ENCODE data around the gene NLRC3.

DNA sequence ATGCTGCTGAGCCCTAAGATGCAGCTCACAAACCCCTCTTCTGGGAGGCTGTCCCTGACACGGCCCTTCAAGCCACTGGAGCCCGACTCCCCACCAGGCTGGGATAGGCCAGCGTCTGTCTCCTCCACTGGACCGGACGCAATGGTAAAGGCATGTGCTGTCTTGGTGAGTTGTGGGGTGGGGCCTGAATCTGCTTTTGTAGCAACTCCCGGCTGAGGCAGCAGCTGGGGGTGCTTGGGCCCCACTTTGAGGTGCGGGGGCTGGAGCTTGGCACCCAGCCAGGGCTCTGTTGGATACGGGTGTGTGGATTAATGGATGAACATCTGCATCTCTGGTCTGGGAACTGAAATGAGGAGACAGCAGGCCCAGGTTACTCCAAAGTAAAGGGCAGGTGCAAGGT lies 3.5 kb upstream of the NLRC3 start:
- TF ChIP-seq, protein P1, sequence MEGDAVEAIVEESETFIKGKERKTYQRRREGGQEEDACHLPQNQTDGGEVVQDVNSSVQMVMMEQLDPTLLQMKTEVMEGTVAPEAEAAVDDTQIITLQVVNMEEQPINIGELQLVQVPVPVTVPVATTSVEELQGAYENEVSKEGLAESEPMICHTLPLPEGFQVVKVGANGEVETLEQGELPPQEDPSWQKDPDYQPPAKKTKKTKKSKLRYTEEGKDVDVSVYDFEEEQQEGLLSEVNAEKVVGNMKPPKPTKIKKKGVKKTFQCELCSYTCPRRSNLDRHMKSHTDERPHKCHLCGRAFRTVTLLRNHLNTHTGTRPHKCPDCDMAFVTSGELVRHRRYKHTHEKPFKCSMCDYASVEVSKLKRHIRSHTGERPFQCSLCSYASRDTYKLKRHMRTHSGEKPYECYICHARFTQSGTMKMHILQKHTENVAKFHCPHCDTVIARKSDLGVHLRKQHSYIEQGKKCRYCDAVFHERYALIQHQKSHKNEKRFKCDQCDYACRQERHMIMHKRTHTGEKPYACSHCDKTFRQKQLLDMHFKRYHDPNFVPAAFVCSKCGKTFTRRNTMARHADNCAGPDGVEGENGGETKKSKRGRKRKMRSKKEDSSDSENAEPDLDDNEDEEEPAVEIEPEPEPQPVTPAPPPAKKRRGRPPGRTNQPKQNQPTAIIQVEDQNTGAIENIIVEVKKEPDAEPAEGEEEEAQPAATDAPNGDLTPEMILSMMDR (IDR thresholded peaks at IDR 0.05 in 2 of 3, conservative IDR thresholded peaks at IDR 0.05 in 1 of 3; ENCODE audit: borderline replicate concordance in 1 of 3, insufficient read depth in 1 of 3, low read depth in 2 of 3, low read length in 2 of 3), result no peak
- TF ChIP-seq EGR1 (IDR thresholded peaks at IDR 0.05; ENCODE audit: low read depth) (no peak), POLR2A (IDR thresholded peaks at IDR 0.05; ENCODE audit: borderline replicate concordance, extremely low read depth, insufficient read depth, insufficient read length) (no peak), SIN3A (IDR thresholded peaks at IDR 0.05; ENCODE audit: low read depth) (no peak), ZFX (IDR thresholded peaks at IDR 0.05) (no peak), RAD21 (IDR thresholded peaks at IDR 0.05; ENCODE audit: low read depth) (no peak), EZH2 (IDR thresholded peaks at IDR 0.05) (no peak), EZH2phosphoT487 (IDR thresholded peaks at IDR 0.05; ENCODE audit: borderline replicate concordance) (no peak)
- TF ChIP-seq, protein P2, sequence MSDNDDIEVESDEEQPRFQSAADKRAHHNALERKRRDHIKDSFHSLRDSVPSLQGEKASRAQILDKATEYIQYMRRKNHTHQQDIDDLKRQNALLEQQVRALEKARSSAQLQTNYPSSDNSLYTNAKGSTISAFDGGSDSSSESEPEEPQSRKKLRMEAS (IDR thresholded peaks at IDR 0.05), result no peak
